Globus pallidus (tissue), 1 donor: Measurements from ENCODE around the gene KCNIP1.

Source experiments
- DNase-seq: peaks from one replicate; pipeline ENCODE4 v3.0.0-alpha.2; 2015; ENCODE audit warnings: low spot score

KCNIP1 gene

DNA sequence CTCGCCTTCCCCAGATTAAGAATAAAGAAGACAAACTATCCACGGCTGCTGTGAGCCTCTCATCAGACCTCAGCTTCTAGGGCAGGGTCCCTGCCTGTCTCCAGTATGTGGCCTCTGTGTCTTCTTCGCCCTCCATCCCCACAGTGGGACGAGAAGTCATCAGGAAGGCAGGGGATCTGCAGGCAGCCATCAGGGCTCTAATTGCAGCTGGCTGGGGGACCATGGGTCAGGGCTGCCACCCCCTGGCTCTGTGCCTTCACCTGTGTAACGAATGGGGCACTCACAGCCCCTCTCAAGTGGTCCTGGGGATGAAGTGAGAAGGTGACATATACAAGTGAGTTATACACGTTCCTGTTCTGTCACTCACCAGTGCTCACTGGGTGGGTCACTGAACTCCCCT lies 139.8 kb downstream of the KCNIP1 start:
- DNase-seq = no peak

DNA sequence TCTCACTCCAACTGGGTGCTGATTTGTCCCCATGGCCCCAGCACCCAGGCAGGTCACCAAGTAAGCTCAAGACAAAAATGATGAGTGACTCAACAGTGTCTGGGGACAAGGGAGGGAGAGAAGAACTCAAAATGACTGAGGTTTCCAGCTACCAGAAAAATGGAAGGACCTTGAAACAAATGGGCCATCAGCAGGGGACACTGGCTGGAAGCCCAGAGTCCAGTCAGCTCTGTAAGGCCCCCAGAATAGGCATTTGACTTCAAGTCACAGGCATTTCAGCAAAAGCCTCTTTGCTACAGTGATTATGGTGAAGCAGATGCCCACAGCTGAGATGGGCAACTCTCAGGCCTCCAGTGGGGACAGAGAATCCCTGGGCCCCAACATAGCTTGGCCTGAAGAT lies 140.7 kb downstream of the KCNIP1 start:
- no peak for DNase-seq

DNA sequence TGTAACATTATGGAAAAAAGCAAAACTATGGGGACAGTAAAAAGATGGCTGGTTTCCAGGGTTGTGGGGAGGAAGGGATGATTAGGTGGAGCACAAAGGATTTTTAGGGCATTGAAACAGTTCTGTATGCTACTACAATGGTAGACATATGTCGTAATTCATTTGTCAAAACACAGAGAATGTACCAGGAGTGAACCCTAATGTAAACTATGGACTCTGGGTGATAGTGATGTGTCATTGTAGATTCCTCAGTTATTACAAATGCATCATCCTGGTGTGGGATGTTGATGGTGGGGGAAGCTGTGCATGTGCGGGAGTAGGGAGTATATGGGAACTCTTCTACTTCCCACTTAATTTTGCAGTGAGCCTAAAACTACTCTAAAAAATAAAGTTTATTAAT lies 144.7 kb downstream of the KCNIP1 start:
- no peak for DNase-seq

- DNase-seq = no peak
Measured at GRCh38 chr5:170650850-170651249, 147.0 kb downstream of the KCNIP1 start.

DNA sequence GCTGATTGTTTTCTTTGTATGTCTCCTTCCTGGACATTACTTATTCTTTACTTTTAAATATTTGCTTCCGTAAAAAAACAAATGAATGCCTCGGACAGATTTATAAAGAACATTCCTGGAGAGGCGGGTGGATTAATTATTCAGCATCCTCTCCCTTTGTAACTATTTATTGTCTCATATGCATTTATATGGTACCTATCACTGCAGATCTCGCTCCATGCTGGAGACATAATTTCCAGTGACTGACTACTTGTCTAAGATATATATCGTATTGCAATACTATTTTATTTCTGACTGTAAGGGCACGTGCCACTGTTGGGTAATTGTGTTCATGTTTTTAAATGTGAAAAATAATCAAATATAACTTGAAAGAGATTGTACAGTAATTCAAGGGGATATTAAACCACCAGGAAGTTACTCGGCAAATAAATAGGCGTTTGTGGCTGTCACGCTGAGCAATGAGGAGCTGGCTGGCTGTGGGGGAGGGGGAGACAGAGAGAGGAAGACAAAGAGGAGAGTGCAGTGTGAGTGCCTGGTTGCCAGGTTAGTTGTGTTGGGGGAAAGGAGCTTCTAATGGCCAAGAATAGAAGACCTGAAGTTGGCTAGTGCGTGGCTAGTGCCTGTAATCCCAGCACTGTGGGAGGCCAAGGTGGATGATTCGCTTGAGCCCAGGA lies 147.9 kb downstream of the KCNIP1 start:
- no peak for DNase-seq

- DNase-seq = no peak
Measured at GRCh38 chr5:170655476-170655875, 151.7 kb downstream of the KCNIP1 start.

- DNase-seq = no peak
Measured at GRCh38 chr5:170655920-170656319, 152.1 kb downstream of the KCNIP1 start.

DNA sequence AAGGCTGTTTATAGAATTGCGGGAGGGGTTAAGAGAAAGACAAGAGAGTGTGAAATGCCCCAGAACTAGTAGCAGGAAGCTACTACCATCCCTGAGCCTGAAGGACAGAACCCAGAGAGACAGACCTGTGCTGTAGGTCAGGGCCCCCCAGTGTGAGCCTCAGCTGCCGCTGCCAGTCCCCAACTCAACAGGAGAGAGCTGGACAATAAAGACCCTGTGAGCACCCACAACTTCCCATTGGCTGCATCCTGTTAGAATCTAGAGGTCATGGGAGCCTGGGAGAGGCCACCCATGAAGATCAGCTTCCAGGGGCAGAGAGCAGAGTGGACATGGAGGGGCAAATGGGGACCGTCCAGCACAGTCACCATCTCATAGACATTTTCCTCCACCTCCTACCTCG lies 152.5 kb downstream of the KCNIP1 start:
- DNase-seq = no peak

DNA sequence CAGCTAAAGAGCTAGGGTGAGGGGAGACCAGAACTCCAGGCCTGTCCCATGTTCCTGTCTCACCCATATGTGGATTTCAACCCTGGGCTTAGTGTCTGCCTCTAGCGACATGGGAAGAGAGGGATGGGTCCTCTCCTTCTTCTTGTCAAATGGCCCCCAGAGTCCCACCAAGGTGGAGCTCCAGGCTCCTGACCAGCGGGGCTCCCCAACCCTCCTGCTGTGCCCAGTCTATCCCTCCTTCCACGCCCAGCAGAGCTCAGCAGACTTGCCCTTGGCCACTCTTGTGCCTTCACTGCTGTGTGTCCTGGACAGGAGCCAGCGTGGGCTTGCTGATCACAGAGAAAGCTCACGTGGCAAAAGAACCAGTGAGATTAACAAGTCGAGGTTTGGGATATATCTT lies 156.7 kb downstream of the KCNIP1 start:
- no peak for DNase-seq

GRCh38 chr5:170662966-170663365 lies 159.1 kb downstream of the KCNIP1 start:
- no peak for DNase-seq

- no peak for DNase-seq
Measured at GRCh38 chr5:170678811-170679210, 175.0 kb downstream of the KCNIP1 start.

DNA sequence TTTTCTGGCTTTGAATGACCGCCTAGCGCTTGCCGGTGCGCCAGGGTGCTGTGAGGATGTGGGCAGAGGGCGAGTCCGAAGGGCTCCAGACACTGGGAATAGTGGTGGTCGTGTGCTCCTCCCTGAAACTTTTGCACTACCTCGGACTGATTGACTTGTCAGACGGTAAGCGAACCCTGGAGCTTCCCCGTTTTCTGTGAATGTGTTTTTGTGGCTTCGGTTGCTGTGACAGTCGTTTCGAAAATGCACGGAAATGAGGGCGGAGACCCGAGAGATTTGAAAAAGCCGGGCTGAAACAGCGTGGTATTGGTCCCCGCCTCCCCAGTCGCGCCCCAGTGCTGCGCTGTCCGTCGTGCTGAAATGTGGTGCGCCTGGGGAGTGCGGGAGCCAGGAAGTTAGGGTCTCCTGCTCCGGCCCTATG lies 177.2 kb downstream of the KCNIP1 start:
- no peak for DNase-seq

GRCh38 chr5:170691657-170692056 lies 187.8 kb downstream of the KCNIP1 start:
- DNase-seq = no peak

DNA sequence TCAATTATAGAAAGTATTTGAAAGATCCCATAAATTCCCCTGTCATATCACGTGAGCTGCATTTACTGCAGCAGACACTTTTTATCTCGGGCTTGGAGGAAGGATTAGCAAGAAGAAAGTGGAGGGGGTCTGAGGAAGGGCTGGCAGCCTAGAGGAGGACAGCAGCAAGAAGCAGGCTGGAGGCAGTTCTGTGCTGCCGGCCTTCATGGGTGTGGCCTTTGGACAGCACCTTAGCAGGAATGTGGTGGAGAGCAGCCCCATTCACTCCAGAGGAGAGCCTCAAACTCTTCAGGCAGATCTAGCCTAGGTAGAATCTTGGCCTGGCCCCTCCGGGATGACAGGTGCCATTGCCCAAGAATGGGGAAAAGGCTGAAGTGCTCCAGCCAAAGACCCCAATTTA lies 189.9 kb downstream of the KCNIP1 start:
- DNase-seq = no peak

- no peak for DNase-seq
Measured at GRCh38 chr5:170694911-170695310, 191.1 kb downstream of the KCNIP1 start.

DNA sequence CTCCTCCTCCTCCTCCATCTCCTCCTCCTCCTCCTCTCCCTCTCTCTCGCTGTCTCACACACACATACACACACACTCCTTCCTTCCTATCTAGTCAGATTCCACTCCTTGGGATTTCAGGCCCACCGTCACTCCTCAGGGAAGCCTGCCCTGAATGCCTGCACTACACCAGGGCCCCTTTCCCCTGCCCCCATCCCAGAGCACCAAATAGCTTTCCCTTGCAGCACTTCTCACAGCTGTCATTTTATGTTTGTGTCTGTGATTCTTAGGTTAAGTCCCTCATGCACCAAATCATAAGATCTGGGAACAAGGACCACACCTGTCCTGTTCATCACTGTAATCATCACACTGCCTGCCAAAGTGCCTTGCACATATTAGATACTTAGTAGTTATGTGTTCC lies 193.2 kb downstream of the KCNIP1 start:
- no peak for DNase-seq

DNA sequence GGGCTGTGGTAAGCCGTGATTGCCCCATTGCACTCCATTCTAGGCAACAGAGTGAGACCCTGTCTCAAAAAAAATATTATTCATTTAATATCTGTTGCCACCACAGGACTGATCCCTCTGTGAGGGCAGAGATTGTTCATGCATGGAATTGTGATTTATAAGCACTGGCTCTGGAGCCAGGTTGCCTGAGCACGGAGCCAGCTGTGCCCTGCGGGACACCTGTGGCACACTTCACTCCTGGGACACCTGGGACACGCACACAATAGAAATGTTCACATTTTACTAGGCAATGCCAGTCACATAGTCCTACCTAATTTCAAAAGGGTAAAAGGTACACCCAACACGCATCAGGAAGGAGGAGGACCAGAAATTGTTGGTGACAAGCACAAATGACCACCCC lies 196.7 kb downstream of the KCNIP1 start:
- DNase-seq = no peak

DNA sequence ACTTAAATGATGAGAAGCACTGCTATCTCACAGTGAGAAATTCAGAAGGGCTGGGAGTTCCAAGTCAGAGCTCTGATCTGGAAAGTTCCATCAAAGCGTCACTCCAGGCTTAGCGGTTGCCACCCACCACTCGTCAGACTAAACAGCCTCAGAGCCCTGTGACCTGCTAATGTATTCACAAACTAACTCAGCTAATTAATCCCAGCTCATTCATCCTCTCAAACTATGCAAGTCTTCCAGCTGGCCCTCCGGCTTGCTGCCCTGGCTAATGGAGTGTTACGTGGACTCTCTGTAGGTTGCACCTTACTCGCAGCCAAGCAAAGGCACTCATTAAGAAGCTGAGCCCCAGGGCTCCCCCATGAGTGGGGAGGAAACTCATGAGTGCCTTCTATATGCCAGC lies 197.5 kb downstream of the KCNIP1 start:
- no peak for DNase-seq

- DNase-seq = no peak
Measured at GRCh38 chr5:170704417-170705192, 200.8 kb downstream of the KCNIP1 start.

DNA sequence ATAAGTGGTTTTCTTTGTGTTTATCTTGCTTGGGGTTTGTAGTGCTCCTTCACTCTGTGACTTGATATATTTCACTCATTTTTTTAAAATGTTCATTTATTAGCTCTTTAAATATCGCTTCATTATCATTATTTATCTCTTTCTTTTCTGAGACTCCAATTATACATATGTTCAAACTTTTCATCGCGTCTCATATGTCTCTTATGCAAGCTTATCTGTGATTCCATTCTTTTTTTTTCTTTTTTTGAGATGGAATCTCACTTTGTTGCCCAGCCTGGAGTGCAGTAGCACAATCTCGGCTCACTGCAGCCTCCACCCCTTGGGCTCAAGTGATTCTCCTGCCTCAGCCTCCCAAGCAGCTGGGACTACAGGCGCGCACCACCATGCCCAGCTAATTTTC lies 205.8 kb downstream of the KCNIP1 start:
- DNase-seq = no peak

GRCh38 chr5:170711300-170711699 lies 207.5 kb downstream of the KCNIP1 start:
- DNase-seq = no peak

DNA sequence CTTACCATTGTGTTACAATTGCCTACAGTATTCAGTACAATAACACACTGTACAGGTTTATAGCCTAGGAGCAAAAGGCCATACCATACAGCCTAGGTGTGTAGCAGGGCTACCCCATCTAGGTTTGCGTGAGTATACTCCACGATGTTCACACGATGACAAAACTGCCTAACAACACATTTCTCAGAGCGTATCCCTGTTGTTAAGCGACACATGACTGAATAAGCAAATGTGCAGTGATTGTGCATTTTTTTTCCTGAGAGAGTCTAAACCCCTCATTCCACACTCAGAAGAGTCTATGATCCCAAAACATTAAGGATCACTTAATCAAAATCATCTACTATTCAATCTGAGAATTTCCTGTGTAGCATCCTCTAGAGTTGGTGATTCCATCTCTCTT lies 211.3 kb downstream of the KCNIP1 start:
- DNase-seq = no peak

DNA sequence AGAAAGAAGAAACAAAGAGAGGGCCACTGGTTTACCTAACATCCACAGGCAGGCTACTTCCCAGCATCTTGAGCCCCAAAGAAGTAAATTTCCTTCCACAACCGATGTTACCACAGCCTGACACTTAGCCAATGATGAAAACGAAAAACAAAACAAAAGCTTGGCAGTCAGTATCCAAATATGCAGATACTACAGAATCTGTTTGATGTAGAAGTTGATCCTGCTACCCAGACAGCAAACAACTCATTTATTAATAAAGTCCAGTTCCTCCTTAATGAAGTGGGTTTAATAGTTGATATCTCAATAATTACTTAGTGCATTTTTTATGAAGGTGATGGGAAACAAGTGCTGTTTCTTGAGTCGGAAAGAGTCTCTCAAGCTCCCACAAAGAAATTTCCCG lies 212.6 kb downstream of the KCNIP1 start:
- DNase-seq = no peak

- DNase-seq = no peak
Measured at GRCh38 chr5:170719551-170719950, 215.7 kb downstream of the KCNIP1 start.
